Endometrial microvascular endothelial cells (primary cell): ENCODE results near the gene RELT. TPM values are rescaled to one million over a fixed set of nuclear protein-coding genes. Genes with fewer than 3 reads are reported as not detected.

Experiments
- in situ Hi-C: cut with HindIII; loops from 2 replicates; pipeline ENCODE4 v1.10.0; 2017; ENCODE audit warnings: low sequenced_read_pairs, low pct_unique_long_range_greater_than_20kb; ENCODE audit errors: inconsistent ontology term
- total RNA-seq: library from RNA; depleted of rRNA; stranded (reverse); fragments of >200 nt; gene quantifications from one replicate; pipeline ENCODE4 v1.2.3, GENCODE V29; 2015; ENCODE audit errors: inconsistent ontology term

Gene RELT
- total RNA-seq, 1 donor from 2014 or later: 10.8 TPM

DNA sequence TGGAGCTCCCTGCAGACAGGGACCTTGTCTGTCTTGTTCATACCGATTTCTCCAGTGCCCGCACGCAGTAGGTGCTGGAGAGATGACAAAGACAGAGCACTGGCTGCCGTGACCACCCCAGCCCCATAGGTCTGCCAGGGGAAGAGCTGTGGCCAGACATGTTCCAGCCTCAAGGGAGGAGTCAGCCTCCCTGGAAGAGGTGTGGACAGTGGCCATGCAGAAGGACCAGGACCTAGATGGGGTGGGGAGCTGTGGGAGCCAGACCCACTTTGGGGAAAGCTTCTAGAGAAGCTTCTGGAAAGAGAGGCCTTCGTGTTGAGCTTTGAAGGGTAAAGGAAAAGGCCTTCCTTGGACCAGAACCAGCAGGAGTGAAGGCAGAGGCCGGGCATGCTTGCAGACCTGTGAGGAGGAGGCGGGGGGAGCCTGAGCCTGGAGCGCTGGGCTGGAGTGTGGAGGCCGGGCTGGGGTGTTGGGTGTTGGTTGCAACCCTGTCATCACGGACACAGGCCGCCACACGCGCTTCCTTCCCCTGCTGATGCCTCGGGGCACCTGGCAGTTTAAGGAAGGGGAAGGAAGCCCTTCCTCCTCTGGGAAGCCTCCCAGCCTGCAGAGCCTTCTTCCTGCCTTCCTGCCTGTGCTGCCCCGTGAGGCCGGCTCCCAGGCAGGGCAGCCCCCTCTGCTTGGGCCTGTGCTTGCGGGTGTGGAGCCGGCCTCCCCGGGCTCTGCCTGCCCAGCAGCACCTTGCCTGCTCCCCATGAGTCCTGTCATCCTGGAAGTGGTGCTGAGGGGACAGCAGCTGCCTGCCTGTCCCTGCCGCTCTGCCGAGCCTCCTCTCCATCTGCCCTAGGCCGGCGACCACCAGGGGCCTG, 12.3 kb downstream of the RELT start:
- in situ Hi-C loops: no loop called here

DNA sequence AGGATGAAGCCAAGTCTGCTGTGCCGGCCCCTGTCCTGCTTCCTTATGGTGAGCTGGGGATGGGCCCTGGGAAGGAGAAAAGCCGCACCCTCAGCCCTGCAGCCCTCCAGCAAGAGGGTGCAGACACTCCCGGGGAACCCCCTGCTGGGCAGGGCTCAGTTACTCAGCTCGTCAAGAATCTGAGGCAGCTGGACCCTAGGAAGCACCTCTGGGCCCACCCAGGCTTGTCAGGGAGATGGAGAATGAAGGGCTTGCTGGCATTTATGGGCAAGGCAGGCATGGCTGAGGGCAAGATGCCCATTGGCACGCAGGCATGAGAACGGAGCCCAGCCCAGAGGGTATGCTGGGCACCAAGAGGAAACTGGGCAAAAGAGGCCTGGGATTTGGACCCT, 12.9 kb downstream of the RELT start:
- in situ Hi-C loops: no loop called here

DNA sequence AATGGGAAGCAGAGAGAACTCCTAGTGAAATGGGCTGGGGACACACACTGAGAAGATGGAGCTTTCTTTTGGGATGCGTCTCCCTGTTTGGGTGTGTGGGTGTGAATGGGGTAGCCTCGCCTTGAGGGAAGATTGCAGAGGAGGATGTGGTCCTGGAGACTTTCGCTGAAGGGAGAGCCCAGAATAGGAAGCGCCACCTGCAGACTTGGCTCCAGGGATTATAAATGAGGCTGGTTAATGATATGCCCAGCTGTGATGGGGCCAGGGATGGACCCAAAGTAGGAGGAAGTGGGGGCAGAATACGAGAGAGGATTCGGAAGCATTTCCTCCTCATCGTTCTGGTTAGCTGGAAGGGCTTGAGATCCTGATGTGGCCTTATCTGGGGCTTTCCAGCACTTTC, 13.7 kb downstream of the RELT start:
- in situ Hi-C loops: no loop called here

DNA sequence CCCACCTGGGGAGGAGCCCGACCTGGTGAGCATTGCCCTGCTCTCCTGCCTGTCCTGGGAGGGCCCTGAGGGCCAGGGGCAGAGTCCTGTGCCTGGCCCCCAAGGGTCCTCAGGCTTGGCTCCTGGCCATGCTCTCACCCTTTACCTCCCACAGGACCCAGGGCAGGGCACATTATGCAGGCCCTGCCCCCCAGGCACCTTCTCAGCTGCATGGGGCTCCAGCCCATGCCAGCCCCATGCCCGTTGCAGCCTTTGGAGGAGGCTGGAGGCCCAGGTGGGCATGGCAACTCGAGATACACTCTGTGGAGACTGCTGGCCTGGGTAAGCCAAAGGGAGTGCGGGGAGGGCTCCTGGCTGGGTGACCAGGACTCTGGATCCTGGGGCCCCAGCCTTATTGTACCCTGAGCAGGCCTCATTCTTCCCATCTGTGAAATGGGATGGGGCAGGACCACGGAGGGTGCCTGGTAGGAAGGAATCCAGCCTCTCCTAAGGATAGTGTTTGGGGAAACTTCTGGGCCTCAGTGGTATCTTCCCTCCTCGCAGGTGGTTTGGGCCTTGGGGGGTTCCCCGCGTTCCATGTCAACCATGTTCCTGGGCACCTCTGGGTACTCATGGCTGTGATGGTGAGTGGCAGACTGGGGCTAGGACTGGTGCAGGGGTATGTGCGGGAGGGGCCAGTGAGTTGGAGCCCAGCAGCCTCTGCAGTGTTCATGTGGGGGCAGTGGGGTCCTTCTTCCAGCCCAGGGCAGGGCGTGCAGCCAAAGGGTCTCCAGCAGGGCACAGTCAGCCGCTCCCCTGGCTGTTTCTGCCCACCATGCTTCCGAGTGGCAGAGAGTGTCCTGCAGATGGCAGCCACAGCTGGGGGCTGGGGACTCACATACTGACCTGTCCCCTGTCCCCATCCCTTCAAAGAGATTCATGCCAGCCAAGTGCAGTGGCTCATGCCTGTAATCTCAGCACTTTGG, 14.7 kb downstream of the RELT start:
- in situ Hi-C loops: no loop called here

DNA sequence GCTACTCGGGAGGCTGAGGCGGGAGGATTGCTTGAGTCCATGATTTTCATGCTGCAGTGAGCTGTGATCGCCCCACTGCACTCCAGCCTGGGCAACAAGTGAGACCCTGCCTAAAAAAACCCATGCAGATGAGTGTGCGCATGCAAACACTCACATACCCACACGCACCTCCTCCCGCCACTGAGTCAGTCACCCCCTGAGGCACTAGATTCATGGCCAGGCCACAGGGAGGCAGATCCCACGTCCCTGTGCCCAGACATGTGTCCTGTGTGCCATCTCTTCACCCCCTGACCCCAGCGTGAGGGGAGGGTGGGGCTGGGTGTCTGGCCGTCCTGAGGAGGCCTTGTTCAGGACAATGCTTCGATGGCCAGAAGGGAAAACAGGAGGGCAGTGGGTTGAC, 15.5 kb downstream of the RELT start:
- in situ Hi-C loops: no loop called here

DNA sequence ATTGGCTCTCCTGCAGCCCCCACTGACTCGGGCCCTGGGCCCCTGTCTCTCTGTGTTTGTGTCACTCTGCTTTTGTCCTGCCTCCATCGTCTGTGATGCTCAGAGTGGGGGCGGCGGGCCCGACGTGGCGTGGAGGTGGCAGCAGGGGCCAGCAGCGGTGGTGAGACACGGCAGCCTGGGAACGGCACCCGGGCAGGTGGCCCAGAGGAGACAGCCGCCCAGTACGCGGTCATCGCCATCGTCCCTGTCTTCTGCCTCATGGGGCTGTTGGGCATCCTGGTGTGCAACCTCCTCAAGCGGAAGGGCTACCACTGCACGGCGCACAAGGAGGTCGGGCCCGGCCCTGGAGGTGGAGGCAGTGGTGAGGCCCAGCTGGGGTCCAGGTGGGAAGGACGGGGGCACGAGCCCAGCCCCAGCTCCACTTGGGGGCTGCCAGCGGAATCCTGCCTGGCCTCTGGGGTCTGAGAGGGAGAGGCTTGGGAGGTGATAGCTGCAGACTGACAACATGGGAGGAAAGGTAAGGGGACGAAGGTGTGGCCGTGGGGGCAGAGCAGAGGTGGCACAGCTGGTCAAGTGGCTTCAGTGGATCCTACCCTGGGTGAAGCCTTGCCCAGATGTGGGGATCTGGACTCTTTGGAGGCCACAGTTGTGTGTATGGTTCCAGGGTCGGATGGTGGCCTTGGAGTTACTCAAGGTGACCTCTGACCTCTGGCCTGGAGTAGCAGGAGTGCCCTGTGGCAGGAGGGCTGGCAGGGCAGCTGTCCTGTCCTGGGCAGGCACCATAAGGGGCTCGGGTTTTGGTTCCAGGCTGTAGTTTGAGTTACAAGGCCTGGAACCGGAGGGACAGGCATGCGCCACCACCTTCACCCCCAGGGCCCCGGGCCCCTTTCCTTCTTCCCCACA, 16.2 kb downstream of the RELT start:
- in situ Hi-C loops: no loop called here

- in situ Hi-C loops: no loop called here
Measured at GRCh38 chr11:73393011-73393380, 16.8 kb downstream of the RELT start.

DNA sequence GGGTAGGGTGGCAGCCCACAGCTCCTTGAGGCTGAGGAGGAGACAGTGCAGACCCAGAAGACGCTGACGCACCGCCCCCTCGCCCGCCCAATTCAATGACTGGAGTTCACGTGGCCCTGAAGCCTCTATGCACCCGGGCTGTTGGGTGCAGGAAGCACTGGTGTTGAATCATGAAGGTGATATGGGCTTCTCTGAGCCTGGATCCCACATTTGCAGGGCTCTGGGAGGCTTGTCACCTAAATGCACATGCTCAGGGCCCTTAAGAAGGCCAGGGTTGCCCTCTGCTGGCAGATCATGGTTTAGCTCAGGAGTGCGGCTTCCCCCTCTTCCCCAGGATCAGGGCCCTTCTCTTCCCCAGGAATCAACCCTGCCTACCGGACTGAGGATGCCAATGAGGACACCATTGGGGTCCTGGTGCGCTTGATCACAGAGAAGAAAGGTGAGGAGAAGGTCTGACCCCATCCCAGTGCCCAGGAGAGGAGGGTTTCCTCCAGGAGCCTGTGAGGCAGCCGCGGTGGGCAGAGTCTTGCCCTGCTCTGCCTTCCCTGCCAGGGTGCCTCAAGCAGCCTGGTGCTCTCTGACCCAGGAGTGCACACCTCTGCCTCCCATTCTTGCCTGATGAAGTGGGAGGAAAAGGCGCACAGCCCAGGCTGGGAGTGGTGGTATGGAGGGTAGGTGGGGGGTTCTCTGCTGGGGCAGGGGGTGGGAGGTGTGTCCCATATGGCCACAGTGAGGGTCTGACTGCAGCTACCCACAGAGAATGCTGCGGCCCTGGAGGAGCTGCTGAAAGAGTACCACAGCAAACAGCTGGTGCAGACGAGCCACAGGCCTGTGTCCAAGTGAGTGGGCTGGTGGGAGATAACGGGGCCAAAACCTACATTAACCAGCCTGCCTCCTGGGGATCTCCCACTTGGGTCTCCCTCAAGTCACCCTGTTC, 17.5 kb downstream of the RELT start:
- in situ Hi-C loops: no loop called here

DNA sequence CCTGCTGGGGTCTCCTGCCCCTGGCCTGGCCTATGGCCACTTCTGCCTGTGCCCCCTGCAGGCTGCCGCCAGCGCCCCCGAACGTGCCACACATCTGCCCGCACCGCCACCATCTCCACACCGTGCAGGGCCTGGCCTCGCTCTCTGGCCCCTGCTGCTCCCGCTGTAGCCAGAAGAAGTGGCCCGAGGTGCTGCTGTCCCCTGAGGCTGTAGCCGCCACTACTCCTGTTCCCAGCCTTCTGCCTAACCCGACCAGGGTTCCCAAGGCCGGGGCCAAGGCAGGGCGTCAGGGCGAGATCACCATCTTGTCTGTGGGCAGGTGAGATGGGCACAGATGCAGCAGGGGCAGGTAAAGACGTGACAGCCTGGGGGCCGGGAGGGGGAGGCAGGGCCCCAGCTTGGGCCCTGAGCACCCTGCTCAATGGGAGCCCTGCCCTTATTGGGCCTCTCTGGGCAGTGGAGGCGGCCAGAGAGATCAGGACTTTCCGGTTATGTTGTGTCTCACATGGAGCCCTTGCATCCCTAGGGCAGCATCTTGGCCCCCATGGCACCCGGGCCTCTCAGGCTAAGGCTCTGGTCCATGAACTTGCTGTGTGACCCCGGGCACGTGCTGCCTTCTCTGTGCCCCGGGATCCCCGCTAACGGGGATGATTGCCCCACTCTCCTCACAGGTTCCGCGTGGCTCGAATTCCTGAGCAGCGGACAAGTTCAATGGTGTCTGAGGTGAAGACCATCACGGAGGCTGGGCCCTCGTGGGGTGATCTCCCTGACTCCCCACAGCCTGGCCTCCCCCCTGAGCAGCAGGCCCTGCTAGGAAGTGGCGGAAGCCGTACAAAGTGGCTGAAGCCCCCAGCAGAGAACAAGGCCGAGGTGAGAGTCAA, 18.5 kb downstream of the RELT start:
- in situ Hi-C loops: no loop called here

DNA sequence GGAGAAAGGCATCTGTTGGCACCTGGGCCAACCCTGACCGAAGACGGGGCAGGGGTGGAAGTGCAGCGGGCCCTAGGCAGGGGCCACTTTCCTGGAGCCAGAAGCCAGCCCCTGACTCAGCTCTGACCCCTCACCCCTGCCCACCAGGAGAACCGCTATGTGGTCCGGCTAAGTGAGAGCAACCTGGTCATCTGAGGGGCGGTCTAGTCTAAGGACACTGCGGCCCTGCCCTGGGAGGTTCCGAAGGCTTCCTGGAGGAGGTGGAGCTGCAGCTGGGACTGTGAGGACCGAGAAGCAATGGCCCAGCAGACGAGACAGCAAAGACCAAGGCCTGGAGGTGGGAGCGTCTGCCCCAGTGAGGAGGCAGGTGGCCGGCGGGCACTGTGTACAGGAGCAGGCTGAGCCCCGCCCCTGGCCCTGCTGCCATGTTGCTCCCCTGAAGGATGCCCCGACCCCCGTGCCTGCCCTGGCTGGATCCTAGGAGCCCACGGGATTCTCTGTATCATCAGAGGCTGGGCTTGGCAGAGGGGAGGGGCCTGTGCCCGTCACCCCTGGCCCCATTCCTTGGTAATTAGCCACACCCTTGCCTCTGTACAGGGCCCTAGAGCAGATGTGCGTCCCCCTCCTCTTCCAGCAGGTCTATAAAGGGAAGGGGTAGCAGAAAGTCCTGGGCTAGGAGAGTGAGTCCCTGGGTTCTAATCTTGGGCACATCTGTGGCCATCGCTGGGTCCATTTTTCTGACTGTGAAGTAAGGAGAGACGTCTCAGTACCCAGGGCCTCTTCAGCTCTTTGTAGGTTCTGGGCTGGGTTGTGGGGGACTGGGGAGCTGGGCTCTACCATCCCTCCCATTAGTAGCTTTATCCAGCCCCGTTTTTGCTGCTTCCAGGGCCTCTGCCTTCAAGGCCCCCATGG, 19.4 kb downstream of the RELT start:
- in situ Hi-C loops: no loop called here

DNA sequence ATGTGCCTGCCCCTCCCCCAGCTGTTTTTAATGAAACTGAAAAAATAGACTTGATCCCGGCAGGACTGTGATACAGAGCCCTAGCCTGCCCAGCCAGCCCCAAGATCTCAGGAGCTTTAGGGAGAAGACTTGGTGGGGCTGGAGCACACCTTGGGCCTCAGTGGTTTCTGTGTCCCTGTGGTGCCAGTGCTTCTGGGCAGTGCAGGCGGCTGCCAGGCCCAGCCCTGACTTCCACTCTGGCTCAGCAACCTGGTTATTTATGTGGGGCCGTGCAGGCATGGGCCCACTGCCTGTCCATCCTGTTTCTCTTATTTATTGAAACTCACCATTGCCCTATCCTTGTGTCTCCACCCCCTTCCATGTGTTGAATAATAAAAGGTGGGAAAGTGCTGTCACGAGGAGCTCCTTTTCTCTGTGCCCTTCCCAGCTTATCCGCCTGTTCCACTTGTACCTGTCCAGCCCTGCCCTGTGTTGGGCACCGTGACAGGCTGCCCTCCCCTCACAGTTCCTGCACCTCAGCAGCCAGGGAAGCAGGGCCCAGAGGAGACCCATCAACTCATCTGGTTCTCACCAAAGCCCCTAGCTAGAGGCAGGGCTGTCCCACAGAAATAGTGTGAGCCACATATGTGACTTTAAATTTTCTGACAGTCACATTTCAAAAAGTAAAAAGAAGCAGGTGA, 20.2 kb downstream of the RELT start:
- in situ Hi-C loops: no loop called here

DNA sequence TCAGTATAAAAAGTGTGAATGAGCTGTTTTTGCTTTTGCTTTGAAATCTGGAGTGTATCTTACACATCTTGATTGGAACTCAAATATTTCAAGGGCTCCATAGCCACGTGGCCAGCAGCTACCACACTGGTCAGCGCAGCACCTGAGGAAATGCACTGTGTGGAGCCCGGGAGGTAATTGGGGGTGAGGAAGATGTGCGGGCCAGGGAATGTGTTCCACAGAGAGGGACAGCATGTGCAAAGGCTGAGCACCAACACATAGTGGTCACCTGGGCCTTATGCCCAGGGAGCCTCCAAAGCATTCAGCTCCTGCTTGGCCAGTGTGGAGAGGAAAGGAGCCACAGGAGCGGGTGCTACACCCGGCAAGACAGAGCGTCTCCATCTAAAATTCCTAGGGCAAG, 20.8 kb downstream of the RELT start:
- in situ Hi-C loops: no loop called here

DNA sequence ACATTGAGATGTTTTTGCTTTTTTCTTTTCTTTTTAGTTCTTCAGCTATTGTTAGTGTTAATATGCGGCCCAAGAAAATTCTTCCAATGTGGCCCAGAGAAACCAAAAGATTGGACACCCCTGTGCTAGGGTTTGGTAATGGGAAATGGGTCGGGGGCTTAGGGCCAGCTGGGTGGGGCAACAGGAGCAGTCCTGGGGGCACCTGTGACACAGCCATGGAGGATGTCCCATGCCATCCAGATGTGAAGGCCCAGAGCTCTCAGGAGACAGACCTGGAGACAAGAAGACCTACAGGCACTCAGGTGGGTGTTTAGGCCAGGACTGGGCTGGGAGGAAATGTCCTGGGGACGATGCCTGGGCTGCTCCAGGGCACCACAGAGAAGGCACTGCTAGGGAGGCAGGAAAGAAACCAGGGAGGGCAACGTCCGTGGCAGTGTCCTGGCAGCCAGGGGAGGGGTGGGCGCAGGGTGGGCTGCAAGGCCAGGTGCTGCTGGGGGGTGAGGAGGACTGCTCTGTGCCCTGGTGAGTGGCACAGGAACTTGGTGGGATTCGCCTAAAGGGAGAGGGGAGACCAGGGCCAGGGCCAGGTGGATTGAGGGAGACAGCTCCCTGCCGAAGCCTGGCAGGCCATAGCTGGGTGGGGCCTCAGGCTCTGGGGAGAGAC, 21.4 kb downstream of the RELT start:
- in situ Hi-C loops: no loop called here

DNA sequence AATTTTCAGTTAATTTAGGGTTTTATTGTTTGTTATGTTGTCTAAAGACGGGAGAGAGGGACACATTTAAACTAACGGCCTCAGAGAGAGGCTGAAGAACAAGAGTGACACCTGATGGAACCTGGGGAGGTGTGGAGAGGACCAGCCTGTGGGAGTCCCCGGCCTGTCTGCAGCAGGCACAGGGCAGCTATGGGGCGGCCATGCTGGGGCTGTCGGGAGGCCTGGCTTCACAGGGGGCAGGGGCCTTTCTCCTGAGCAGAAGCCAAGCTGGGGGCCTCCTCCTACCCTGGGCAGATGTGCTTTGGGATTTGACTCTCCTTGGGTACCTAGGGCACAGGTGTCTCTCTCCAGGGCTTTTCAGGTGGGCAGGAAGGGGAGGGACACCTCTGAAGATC, 21.9 kb downstream of the RELT start:
- in situ Hi-C loops: no loop called here

DNA sequence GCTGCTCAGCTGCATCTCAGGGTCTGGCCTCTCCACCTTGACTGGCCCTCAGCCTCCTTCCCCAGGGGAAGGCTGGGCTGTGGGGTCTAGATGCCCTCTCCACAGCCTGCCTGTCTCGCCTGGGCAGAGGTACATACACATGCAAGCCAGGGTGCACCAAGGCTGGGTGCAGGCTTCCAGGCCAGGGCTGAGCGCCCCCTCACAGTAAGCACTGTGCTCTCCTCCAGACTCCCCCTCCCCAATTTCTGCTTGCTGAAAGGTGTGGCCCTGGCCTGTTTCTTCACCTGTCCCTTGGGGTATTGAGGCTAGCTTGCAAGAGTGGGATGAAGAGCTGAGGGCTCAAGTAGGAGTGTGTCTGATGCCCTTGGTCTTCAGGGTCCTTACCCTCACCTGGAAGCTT, 22.5 kb downstream of the RELT start:
- in situ Hi-C loops: no loop called here
